Subcutaneous adipose tissue (tissue), 4 donors: ENCODE results near the gene SLA2. TPM values are rescaled to one million over a fixed set of nuclear protein-coding genes. Genes with fewer than 3 reads are reported as not detected.

Experiments used
- total RNA-seq, 4 donors: library from RNA; depleted of rRNA; stranded (reverse); fragments of >200 nt; gene quantifications; one replicate each; pipeline ENCODE4 v1.1.0, GENCODE V29; 2016
- TF ChIP-seq, protein P1 (sequence below): fragments of 450-650 bp; IDR thresholded peaks from one replicate; pipeline ENCODE4 v1.5.1; 2016; ENCODE audit warnings: low read depth, mild to moderate bottlenecking, control low read depth, antibody characterized with exemption, moderate library complexity

SLA2 gene
- total RNA-seq, 4 donors from 2014 or later: 0.19 to 2.1 (median 0.54) TPM

DNA sequence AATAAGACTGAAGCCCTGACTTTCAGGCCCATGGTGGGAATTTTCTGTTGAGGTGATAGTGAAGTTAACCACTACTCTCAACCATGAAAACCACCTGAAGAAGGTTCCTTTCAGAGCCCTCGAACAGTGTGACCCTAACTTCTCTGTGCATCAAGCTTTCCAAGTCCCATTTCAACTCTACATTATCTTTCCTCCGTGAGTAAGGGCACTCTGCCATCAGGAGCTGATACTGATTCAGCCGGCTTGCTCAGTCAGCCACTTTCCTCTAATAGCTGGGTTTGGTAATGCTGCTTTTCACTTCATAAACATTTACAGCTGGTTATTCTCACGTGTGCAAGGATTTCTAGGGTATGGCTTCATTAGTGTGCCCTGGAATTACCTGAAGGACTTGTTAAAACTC lies 10.7 kb upstream of the SLA2 start:
- TF ChIP-seq, protein P1, sequence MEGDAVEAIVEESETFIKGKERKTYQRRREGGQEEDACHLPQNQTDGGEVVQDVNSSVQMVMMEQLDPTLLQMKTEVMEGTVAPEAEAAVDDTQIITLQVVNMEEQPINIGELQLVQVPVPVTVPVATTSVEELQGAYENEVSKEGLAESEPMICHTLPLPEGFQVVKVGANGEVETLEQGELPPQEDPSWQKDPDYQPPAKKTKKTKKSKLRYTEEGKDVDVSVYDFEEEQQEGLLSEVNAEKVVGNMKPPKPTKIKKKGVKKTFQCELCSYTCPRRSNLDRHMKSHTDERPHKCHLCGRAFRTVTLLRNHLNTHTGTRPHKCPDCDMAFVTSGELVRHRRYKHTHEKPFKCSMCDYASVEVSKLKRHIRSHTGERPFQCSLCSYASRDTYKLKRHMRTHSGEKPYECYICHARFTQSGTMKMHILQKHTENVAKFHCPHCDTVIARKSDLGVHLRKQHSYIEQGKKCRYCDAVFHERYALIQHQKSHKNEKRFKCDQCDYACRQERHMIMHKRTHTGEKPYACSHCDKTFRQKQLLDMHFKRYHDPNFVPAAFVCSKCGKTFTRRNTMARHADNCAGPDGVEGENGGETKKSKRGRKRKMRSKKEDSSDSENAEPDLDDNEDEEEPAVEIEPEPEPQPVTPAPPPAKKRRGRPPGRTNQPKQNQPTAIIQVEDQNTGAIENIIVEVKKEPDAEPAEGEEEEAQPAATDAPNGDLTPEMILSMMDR: no peak

DNA sequence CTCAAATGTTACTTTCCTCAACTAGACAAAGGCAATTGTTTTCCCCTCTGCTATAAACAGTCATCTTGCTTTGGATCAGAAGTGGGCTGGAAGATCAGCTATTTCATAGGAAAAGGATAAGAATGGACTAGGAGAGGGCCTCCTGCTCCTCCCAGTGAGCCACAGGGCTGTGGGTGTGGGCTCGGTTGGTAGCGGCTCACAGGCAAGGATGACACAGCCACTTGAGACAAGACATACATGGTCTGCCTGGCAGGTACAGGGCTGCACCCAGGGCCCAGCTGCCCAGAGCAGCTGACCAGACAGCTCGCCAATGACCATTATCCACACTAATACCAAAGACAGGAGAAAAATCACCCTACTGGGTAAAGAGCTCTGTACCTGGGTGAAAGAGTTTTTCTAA lies 9.0 kb upstream of the SLA2 start:
- TF ChIP-seq, protein P1: no peak

DNA sequence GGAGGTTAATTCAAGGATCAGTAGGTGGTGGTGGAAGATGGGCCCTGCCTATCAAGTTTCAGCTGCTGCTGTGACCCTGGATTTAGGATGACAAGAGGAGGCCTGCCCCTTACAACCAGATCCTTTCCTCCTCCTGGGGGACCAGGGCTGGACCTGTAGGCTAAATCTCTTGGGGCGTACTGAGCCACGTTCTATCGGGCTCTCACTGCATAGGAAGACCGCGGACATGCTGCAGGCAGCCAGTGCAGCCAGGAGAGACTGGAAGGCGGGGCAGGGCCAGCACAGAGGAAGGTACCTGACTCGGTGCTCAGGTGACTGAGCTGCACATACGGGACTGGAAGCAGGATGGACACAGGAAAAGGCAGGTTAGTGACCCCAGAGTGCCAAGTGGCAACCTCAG lies 8.5 kb upstream of the SLA2 start:
- TF ChIP-seq, protein P1: no peak

DNA sequence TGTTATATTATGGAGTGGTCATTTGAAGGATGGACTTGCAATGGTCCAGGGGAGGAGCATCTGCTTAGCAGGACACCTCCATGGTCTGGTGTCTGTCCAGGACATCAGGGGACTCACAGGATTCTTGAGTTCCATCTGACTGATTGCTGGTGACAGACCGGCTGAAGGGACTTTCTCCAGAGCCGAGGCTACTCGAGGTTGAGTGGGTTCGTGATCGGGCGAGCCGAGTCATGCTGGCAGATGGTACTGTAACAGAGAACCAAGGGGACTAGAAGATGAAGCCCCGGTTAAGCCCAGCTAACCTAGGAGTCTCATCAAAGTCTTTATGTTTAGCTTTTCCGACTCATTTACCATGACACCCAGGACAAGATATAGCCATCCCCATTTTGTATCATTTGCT lies 7.5 kb upstream of the SLA2 start:
- TF ChIP-seq, protein P1: no peak

DNA sequence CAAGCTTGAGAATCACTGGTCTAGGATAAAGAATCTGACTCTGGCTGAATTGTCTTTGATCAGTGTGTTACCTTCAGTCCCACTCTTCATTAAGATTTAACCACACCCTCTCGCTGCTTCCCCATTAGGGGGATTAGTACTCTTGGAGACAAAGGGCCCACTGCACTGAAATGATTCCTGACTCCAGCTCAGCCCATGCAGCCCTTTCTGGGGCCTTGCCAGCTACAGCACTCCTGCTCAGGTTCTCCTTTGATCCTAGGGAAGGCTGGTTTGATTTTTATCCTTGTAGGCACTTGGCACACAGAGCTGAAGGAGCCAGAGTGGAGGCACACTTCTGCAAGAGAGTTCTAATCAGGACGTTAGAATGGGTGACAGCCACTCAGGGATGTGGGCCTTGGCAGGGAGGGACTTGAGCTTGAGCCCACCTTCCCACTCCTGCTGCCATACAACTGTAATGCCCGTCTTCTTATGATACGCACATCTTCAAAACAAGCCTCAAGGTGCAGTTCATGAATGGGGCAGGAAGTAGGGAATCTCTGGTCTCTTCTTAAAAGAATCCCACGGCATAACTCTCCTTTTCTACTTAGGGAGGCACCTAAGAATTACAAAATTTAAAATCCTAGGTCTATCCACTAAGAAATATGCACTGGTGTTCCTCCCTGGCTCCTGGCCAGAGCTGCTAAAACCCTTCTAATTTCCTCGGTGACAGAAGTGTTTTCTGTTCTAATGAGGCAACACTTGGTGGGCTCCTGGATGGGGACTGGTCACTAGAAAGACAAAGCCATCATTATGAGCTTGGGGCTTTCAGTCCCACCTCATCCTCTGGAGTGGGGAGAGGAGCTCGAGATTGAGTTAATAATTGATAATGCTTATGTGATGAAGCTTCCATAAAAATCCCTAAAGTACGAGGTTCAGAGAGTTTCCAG lies 1.5 kb upstream of the SLA2 start:
- TF ChIP-seq, protein P1: no peak

DNA sequence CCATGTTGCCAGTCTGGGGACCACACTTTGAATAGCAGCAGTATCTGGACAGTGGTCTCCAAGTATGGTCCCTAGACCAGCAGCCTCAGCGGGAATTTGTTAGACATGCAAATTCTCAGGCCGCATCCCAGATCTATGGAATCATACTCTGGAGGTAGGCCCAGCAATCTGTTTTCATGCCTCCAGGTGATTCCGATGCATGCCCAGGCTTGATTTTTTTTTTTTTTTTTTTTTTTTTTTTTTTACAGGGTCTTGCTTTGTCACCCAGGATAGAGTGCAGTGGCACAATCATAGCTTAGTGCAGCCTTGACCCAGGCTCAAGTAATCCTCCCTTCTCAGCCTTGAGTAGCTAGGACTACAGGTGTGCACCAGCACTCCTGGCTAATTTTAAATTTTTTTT lies 682 bp upstream of the SLA2 start:
- TF ChIP-seq, protein P1: no peak

DNA sequence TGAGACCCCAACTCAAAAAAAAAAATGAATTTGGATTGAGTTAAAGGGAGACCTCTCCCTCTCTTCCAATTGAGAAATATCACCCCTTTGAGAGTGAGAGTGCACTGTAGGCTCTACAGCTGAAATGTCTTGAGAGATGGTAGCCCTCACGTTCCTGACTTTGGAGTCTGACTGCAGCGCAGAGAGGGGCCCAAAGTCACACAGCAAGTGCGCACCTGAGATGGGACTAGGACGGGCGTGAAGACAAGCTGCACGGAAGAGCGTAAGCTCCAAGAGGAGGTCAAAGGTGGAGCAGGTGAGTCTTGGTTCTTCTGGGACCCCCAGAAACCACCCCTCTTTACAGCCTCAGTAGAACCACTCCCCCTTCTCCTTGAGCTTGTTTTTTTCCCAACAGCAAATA lies 643 bp downstream of the SLA2 start:
- TF ChIP-seq, protein P1: no peak
